Activated gamma-delta T cell treated with anti-CD3 and anti-CD28 coated beads, Interleukin-2, amount 50 U/mL, for 16 hours (primary cell): Measurements from ENCODE around the gene OR2L2.
"Not testable (repeated sequence)": the region's sequence is repeated elsewhere in the genome, so short reads cannot be mapped to it uniquely, and the experiment has no call there.

Experiments used
- DNase-seq: peaks from one replicate; pipeline ENCODE4 v3.0.0-alpha.2; 2020; ENCODE audit warnings: low read depth

The OR2L2 gene, protein sequence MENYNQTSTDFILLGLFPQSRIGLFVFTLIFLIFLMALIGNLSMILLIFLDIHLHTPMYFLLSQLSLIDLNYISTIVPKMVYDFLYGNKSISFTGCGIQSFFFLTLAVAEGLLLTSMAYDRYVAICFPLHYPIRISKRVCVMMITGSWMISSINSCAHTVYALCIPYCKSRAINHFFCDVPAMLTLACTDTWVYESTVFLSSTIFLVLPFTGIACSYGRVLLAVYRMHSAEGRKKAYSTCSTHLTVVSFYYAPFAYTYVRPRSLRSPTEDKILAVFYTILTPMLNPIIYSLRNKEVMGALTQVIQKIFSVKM

DNA sequence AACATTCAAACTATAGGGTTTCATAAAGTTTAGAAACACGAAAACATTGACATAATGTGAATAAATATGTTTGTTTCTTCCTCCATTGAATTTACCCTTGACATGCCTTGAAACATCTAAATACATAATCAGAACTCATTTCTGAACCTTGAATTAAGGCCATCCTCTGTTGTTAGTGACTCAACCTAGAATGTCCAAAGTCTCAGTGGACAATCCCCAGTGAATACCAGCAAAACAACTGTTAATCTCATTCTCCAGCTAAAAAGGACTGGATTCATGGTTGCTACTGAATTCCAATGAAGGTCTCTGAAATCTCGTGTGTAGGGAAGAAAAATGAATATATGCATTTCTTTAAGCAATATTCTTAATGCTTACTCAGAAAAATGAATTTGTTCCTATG is at the start of gene OR2L2:
TSS of gene OR2L2 (plus strand) at position 301 of the 400 bp plus-strand sequence. CDS start 8,198 bp downstream, outside the sequence.
- no peak for DNase-seq

DNA sequence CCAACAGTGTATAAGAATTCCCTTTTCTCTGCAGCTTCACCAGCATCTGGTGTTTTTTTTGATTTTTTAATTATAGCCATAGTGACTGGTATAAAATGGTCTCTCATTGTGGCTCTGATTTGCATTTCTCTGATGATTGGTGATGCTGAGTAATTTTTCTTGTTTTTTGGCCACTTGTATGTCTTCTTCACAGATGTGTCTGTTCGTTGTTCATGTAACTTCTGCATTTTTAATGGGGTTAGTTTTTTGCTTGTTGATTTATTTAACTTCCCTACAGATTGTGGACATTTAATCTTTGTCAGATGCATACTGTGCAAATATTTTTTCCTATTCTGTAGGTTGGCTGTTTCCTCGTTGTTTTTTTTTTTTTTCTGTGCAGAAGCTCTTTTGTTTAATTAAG is 36.9 kb upstream of the OR2L2 start:
- DNase-seq, result no peak

DNA sequence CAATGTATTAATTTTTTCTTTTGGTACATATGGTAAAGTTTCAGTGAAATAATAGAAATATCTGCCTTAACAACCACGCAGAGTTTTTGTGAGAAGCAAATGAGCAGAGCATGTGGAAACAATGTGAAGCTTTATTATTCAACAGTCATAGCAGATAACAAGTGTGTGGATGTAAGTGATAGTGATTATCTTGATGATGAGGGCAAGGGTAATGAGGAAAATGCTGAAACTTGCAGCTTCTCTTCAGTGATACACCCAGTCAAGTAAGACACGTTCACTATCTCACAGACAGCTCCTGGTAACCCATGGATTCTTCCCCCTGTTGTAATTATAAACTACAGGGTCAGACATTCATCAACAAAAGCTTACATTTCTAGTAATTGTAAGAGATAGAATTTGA is 31.1 kb upstream of the OR2L2 start:
- no peak for DNase-seq

DNA sequence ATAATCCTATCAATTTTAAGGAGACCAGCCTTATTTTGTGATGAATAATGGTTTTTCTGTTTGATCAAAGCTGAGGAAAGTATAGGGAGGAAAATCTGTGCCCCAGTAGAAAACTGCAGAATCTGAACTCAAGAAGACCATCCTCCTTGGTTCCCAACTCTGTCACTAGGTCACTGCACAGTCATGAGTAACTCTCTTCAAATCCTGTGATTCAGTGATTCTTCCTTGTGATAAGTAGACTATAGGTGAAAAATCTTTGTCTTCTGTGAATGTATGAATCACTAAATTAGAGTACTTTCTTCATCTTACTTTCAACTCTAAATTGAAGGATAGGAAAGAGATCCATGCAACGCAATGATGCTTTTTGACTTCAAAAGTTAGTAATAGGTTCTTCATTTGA is 29.7 kb upstream of the OR2L2 start:
- DNase-seq, result no peak

DNA sequence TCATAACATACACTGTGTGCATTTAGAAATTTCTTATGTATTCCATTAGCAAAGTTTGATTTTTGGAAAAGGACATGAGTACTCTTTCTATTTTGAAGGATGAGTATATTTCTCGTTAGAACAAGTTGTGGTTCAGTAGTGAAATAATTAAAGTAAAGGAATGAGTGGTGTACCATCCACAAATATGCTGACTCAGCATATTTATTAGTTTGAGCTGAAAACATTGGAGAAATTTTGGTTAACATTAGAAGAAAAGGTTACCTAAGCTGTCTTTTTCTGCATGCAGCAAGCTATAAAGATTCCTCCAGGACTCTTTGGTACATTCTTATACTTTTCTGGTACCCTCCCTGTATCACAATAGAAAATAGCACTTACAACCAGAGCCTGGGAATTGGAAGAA is 22.1 kb upstream of the OR2L2 start:
- DNase-seq, result no peak

DNA sequence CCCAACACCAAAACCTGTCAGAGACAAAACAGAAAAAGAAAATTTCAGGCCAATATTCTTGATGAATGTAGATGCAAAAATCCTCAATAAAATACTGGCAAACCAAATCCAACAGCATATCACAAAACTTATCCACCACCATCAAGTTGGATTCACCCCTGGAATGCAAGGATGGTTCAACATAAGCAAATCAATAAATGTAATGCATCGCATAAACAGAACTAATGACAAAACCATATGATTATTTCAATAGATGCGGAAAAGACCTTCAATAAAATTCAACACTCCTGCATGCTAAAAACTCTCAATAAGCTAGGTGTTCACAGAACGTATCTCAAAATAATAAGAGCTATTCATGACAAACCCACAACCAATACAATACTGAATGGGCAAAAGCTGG is 20.2 kb upstream of the OR2L2 start:
- DNase-seq, result no peak

DNA sequence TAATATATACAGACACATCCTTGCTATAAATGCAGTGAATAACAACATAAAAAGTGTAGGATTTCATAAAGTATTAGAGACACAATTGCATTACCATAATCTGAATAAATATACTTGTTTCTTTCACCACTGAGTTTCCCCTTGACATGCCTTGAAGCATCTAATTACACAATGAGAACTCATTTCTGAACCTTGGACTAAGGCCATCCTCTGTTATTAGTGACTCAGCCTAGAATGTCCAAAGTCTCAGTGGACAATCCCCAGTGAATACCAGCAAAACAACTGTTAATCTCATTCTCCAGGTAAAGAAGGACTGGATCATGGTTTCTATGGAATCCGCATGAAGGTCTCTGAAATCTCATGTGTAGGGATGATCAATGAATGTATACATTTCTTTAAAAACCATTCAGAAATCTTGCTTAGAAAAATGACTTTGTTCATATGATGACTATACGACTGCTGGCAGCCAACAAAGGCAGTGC is 16.6 kb upstream of the OR2L2 start, which contains the start of gene OR2L5:
TSS of gene OR2L5 (plus strand) at position 432 of the 482 bp plus-strand sequence. CDS start 8,288 bp downstream, outside the sequence.
- no peak for DNase-seq

DNA sequence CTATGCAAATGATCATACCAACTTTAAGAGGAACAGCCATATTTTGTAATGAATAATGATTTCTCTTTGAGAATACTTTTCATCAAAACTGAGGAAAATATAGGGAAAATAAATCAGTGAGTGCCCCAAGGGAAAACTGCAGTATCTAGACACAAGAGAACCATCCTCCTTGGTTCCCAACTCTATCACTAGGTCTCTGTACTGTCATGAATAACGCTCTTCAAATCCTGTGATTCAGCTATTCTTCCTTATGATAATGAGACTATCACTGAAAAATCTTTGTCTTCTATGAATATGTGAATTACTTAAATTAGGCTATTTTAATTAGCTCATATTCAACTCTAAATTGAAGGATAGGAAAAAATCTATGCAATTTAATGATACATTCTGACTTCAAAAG is 14.1 kb upstream of the OR2L2 start:
- no peak for DNase-seq

DNA sequence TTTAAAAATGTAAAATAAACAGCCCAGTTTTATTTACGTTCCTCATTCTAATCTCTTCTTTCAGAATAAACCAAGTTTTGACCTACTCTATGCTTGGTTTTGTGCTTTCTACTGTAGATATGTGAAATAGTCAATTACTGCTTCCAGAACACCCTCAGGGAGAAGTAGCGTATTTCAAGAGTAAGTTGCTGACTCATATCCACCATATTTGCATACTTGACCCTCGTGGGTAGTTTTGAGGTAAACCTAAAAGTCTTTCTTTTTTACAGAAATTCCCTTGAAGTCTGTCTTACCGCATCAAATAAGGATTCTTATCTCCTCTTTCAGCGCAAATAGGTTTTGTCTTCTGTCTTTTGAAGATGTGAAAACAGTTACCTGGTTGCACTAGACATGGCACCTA is 15.3 kb downstream of the OR2L2 start:
- no peak for DNase-seq

DNA sequence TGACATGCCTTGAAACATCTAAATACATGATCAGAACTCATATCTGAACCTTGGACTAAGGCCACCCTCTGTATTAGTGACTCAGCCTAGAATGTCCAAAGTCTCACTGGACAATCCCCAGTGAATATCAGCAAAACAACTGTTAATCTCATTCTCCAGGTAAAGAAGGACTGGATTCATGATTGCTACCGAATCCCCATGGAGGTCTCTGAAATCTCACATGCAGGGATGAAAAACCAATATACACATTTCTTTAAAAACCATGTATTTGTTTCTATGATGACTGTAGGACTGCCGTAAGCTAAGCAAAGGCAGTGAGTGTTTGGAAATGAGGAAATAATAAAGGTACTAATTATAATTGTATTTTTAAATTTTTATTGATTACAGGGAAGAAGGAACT is 16.7 kb downstream of the OR2L2 start, which contains the start of gene OR2L3:
TSS of gene OR2L3 (plus strand) at position 301 of the 400 bp plus-strand sequence. CDS start 13,846 bp downstream, outside the sequence.
- DNase-seq, result no peak

DNA sequence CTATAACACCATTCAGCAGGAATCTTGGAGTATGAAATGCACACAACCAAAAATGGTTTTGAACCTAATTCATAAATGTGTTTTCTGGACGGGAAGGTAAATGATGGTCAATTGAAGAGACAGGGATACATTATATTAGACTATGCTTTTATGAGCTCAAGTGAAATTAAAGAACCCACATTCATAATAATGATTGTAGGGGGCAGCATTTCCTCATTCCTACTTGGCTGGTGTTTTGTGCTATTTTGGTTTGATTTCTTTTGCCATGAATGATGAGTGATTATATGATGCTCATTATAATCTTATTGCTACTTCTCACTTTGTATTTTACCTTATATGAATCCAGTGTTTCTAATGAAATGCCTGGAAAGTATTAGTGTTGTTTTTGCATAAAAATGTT is 17.1 kb downstream of the OR2L2 start:
- no peak for DNase-seq

DNA sequence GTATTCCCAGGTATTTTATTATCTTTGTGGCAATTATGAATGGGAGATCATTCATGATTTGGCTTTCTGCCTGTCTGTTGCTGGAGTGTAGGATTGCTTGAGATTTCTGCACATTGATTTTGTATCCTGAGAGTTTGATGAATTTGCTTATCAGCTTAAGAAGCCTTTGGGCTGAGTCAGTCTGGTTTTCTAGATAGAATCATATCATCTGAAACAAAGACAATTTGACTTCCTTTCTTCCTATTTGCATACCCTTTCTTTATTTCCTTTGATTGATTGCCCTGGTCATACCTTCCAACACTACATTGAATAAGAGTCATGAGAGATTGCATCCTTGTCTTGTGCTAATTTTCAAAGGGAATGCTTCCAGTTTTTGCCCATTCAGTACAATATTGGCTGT is 24.8 kb downstream of the OR2L2 start:
- DNase-seq, result no peak

DNA sequence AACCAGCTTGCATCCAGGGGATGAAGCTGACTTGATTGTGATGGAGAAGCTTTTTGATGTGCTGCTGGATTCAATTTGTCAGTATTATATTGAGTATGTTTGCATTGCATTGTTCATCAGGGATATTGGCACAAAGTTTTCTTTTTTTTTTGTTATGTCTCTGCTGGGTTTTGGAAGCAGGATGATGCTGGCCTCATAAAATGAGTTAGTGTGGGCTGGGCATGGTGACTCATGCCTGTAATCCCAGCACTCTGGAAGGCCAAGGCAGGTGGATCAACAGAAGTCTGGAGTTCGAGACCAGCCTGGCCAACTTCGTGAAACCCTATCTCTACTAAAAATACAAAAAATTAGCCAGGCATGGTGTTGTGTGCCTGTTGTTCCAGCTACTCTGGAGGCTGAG is 25.4 kb downstream of the OR2L2 start:
- no peak for DNase-seq

DNA sequence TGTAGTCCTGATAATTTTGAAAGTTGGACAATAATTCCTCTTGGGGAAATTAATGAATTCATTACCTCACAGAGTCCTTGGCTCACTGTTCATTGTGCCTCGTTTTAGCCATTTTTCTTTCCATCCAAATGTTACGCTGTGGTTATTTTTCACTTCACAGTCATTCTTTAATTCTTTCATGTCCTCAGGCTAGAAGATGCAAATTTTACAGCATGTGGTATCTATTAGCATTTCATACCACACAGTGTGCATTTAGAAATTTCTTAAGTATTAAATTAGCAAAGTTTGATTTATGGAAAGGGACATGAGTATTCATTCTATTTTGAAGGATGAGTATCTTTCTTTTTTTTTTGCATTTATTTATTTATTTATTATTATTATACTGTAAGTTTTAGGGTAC is 35.2 kb downstream of the OR2L2 start:
- DNase-seq, result no peak

DNA sequence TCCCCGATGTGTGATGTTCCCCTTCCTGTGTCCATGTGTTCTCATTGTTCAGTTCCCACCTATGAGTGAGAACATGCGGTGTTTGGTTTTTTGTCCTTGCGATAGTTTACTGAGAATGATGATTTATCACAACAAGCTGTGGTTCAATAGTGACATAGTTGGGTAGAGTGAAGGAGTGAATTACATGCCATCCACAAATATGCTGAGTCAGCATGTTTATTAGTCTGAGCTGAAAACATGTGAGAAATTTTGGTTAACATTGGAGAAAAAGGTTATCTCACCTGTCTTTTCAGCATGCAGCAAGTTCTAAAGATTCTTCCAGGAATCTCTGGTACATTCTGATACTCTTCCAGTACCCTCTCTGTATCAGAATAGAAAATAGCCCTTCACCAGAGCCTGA is 35.7 kb downstream of the OR2L2 start:
- DNase-seq, result no peak

DNA sequence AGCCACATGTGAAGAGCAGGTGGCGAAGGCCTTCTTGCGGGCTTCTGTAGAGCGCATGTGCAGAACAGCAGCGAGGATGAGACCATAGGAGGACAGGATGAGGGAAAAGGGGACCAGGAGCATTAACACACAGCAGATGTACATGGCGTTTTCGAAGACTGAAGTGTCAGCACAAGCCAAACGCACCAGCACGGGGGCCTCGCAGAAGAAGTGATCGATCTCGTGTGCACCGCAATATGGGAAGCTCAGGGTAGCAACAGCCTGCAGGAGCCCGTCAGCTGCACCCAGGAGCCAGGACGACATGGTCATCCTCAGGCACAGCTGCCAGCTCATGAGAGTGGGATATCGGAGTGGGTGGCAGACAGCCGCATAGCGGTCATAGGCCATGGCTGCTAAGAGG is 54.0 kb downstream of the OR2L2 start:
- DNase-seq, result not testable (repeated sequence)
